Skin epidermis (tissue), 12 donors: ENCODE data around the gene SLC39A11.
"Not testable (repeated sequence)": the region's sequence is repeated elsewhere in the genome, so short reads cannot be mapped to it uniquely, and the experiment has no call there.

Source experiments
- H3K27ac ChIP-seq, 21 experiments: fragments of 200-600 bp; sonication (generic) in 11 of 21; one replicate each; pipeline ENCODE4 v1.5.0; 2020; ENCODE audit warnings: mild to moderate bottlenecking in 3 of 21, inconsistent platforms in 2 of 21, moderate library complexity in 2 of 21
- H3K4me3 ChIP-seq, 7 experiments: fragments of 200-600 bp; sonication (generic) in 2 of 7; one replicate each; pipeline ENCODE4 v1.5.0; 2020; ENCODE audit warnings: inconsistent platforms in 2 of 7, mild to moderate bottlenecking in 2 of 7, moderate library complexity in 1 of 7

The SLC39A11 gene

GRCh38 chr17:73088561-73088960, 3.9 kb downstream of the SLC39A11 start:
- H3K27ac ChIP-seq: no peak overlapping the region
- H3K4me3 ChIP-seq: no peak overlapping the region

DNA sequence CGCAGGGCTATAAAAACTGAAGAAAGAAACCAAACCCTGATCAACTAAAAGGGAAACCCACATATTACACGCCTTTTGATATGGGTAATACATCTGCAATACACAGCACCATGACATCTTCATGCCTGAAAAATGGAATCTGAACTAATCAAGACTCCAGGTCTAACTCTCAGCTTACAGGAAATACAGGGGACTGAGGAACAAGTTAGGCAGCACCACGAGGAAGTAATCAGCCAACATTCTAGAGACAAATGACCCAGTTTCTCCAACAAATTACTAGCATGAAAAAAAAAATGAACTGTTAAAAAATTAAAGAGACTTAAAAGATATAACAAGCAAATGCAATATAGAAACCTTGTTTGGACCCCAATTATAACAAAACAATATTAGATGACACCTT, 9.1 kb downstream of the SLC39A11 start:
- no peak overlapping the region for H3K27ac ChIP-seq
- H3K4me3 ChIP-seq: no peak overlapping the region

DNA sequence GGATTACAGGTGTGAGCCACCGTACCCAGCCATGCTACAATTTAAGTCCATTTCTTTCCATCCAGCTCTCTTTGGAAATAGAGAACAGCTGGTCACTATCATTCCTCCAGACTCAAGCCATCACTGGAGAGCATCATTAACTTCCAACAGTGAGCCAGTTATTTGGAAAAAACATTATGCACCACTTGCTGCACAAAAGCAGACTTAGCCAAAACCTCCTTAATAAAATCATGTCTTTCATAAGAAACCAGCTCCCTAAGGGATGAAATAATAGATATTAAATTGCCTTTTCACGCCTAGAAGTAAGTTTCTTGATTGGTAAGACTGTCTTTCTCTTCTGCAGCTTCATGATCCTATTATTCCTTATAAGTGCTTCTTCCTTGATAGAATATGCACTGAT, 17.9 kb downstream of the SLC39A11 start:
- no peak overlapping the region for H3K27ac ChIP-seq

DNA sequence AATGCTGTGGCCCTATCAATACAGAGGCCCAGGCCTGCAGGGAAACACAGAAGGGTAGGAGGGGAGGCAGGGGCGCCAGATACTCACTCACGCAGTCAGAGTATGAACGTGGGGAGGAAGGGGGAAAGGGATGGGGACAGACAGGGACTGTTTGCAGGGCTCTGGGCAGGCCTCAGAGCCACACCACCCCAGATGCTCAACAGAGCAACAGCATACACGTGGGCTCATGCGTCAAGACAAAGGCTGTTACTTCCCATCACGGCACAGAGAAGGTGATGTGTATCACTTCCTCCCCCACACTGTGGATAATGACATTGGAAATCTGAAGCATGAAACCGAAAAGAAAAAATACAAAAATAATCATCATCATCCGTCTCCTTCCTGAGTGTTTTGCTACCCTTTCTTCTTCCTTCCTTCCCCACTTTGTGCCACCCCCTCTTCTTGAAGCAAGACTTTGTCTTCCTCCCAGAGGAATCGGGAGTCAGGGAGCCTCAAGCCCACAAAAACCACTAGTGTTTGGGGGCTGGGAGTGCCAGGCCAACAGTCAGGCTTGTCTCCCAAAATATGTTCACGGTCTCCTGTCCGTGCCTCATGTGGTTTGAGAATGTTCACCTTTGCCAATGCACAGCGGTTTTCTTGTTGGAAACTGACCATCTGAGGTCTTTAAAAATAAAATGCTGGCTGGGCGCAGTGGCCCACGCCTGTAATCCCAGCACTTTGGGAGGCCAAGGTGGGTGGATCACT, 20.1 kb downstream of the SLC39A11 start:
- no peak overlapping the region for H3K4me3 ChIP-seq
- no peak overlapping the region for H3K27ac ChIP-seq

More for the DNA sequence above, 17.9 kb downstream of the SLC39A11 start:
- H3K4me3 ChIP-seq: no peak overlapping the region

- Histone ChIP-seq H3K27ac (no peak overlapping the region), H3K4me3 (no peak overlapping the region)
Observed at GRCh38 chr17:73071066-73071999, 21.2 kb downstream of the SLC39A11 start.

- peak overlapping the region in 6 of 21 experiments; percentile 10 to 65 (median 54) for H3K27ac ChIP-seq
- H3K4me3 ChIP-seq: no peak overlapping the region
Observed at GRCh38 chr17:73069841-73070240, 22.6 kb downstream of the SLC39A11 start.

- Histone ChIP-seq H3K27ac (peak overlapping the region in 5 of 21 experiments; percentile 6 to 60 (median 10)), H3K4me3 (no peak overlapping the region)
Observed at GRCh38 chr17:73069164-73069770, 23.2 kb downstream of the SLC39A11 start.

DNA sequence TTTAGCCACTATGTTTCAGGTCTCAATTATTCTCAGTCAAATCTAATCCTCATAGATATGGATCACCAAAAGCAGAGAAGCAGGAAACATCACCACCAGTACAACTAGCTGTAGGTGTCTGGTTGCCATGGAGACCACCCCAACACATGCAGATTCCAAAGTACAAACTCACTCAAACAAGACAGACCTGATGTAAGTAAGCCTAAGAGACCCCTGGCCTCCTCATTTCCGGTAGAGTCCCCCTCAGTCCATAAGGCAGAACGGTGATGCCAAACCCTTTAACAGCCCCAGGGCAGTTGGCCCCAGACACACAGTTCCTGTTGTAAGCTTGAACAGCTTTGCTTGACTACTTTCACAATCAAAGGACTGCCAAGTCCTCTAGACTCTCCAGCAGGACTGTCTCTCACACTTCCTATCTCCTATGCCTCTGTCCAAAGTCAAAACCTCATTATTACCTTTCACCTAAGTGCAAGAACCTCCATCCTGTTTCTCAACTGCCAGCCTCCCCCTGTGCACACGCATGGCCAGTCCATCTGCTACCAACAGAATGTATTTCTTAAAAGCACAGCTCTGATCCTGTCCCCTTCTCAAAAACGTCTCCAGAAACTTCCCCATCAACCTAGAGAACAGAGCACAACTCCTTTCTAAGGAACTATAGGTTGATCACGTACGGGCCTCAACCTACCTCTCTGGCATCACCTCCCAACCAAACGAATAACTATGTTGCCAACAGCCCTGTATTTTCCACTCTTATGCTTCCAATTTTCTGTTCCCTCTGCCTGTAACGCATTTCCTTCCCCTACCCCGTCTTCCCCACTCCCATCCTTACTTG, 23.9 kb downstream of the SLC39A11 start:
- H3K27ac ChIP-seq: peak overlapping the region in 9 of 21 experiments; percentile 6 to 60 (median 19)
- H3K4me3 ChIP-seq: no peak overlapping the region

GRCh38 chr17:73067699-73068098, 24.8 kb downstream of the SLC39A11 start:
- H3K27ac ChIP-seq: peak overlapping the region in 3 of 21 experiments; percentile 18 to 60 (median 19)
- H3K4me3 ChIP-seq: not testable (repeated sequence)

- Histone ChIP-seq H3K4me3 (no peak overlapping the region), H3K27ac (peak overlapping the region in 1 of 21 experiments; percentile 18)
Observed at GRCh38 chr17:73067075-73067474, 25.4 kb downstream of the SLC39A11 start.

- Histone ChIP-seq H3K4me3 (no peak overlapping the region), H3K27ac (no peak overlapping the region)
Observed at GRCh38 chr17:73066148-73066884, 26.2 kb downstream of the SLC39A11 start.

DNA sequence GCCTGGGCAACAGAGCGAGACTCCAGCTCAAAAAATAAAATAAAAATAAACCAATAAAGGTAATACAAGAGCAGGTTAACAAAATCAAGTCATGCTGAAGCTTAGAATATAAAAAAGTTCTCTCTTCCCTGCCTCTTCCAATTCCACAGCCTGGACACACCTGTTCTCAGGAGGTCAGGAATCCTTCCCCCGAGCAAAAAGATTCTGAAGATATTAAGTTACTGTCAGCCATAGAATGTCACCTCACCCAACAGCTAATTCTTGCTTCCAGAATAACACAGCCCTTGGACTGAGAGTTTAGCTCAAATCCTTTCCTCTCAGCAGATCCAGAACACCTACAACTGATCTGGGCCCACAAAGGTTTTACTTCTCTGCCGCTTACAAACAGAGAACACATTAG, 27.1 kb downstream of the SLC39A11 start:
- Histone ChIP-seq H3K4me3 (no peak overlapping the region), H3K27ac (peak overlapping the region in 1 of 21 experiments; percentile 43)

DNA sequence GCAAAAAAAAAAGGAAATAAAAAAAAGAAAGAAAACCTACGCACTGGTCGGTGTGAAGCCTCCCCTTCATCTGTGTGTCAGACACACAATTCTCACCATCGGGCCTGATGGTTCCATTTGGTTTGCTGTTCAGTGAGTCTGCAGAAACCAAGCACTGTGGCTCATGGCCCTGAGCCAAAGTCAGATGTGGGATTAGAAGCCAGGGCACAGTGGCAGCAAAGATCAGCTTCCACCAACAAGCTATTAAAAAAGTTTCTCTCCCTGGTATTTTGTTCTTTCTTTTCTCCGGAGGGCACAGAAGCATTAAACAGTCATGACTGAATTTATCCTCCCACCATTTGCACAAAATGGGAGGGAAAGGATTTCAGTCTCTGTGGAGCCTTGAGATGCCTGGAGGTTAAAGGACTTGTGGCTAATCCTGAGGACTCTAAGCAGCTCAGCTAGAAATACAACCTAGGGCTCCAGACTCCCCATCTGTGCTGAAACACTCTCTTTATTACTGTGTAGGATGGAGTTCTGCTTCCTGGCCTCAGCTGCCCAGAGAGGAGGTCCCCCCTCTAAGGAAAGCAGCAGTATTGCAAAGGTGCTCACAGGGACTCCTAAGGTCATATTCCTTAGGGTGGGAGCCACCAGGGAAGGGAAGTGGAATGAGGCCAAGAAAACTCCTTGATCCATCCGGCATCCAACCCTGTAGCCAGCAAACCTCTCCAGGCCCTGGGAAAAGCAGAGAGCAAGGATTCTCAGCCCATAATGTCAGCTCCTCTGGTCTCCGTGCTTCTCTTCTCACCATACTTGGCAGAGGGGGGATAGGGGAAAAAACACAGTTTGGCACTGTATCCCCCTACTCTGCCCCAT, 28.2 kb downstream of the SLC39A11 start:
- Histone ChIP-seq H3K4me3 (no peak overlapping the region), H3K27ac (peak overlapping the region in 4 of 21 experiments; percentile 6 to 35 (median 24))

GRCh38 chr17:73062726-73063125, 29.8 kb downstream of the SLC39A11 start:
- Histone ChIP-seq H3K4me3 (no peak overlapping the region), H3K27ac (no peak overlapping the region)

- Histone ChIP-seq H3K4me3 (no peak overlapping the region), H3K27ac (no peak overlapping the region)
Observed at GRCh38 chr17:73061161-73061560, 31.3 kb downstream of the SLC39A11 start.

DNA sequence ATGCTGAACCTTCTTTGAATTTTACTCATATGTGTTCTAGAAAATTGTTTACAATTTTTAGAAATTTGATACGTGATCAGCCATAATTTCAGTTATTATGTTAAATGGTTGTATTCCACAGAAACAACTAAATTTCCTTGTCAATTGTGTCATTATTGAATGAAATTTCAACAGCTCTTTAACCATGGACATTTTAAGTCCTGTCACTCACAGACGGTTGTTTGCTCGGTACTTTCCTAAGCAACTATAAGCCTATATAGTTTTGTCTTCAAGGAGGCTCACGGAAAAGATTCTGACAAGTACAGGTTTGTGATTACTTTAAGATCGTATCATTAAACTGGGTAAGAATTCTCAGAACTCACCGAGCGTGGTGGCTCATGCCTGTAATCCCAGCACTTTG, 31.8 kb downstream of the SLC39A11 start:
- Histone ChIP-seq H3K27ac (no peak overlapping the region), H3K4me3 (no peak overlapping the region)

- not testable (repeated sequence) for H3K27ac ChIP-seq, H3K4me3 ChIP-seq
Observed at GRCh38 chr17:73059713-73060112, 32.8 kb downstream of the SLC39A11 start.

DNA sequence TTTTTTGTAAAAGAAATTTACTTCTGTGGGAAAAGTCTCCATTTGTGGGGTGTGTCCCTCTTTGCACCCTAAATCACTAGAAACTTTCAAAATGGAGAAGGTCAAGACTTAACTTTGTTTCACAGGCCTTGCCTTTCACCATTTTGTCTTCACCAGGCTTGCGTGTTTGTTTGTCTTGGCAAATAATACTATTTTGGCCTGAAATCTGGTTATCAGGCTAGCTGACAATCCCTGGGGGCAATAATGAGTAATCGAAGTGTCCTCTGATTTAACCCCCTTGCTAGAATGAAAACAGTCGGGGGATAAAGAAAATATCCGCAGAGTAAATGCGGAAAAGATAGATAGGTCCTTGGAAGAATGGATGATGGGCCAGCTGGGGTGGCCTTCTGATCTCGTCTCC, 34.5 kb downstream of the SLC39A11 start:
- Histone ChIP-seq H3K27ac (no peak overlapping the region), H3K4me3 (no peak overlapping the region)
